ENCODE results near the gene PRKAG2.
A peak's percentile ranks its signal among the peaks of the same experiment; 100 is the strongest.
"Not testable (repeated sequence)": the region's sequence is repeated elsewhere in the genome, so short reads cannot be mapped to it uniquely, and the experiment has no call there.

PRKAG2 gene

DNA sequence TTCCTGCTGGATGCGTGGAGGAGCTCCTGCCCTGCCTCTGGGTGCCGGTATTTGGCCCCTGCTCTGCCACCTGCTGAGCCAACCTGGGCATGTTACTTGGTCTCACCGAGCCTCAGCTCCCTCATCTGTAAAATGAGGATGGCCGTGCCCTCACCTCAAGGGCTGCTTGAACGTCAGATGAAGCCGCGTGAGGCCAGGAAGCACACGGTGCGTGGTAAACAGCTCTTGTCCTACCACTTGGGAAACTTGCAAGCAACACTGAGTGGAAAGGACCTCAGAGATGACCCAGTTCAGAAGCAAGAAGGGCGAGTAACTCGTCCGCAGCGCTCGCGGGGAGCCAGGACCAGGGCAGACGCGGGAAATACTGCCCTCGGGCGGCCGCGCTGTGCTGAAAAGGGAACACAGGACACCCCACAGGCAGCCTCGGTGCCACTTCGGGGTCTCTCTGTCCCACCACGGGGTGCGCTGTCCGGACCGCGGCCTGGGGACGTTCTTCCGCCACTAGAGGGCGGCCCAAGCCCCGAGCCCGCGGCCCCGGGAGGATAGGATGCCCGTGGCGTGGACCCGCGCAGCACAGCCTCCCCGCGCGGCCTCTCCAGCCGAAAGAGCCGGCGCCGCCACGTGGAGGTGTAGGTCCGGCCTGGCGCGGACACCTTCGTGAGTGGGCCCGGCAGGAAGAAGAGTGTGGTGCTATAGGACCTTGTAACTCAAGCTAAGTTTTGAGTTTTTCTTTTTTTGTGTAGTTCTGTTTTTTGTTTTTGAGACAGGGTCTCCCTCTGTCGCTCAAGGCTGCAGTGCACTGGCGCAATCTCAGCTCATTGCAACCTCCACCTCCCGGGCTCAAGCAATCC, 94.1 kb downstream of the PRKAG2 start:
- 8 to 16% methylated on average over 50 of the region's 55 CpGs for WGBS, 2 experiments (ENCODE audit: insufficient coverage in 2 of 2)
- H3K36me3 ChIP-seq (ENCODE audit: control insufficient read depth, insufficient read depth, low read length): no peaks in the 10 kb centered on the region
- no peaks in the 10 kb centered on the region for H3K4me1 ChIP-seq (ENCODE audit: control insufficient read depth, insufficient read depth, low read length, poor library complexity, severe bottlenecking)
- peaks cover under 1% of the 10 kb centered on the region for H3K9me3 ChIP-seq (ENCODE audit: control insufficient read depth, low read length)
- no peak overlapping the region for H3K4me3 ChIP-seq (ENCODE audit: extremely low read depth, insufficient read depth, low read length, poor library complexity, severe bottlenecking)
- H3K27ac ChIP-seq (ENCODE audit: low read depth, low read length, severe bottlenecking): no peak overlapping the region

DNA sequence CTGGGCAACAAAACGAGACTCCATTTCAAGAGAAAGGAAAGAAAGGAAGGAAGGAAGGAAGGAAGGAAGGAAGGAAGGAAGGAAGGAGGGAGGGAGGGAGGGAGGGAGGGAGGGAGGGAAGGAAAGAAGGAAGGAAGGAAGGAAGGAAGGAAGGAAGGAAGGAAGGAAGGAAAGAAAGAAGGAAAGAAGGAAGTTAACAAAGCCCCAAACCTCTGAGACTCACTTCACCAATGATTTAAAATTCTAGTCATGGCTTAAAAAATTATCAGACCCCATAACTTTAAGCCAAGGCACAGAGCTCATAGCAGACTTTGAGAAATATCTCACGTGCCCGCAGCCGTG, 94.7 kb downstream of the PRKAG2 start:
- H3K4me1 ChIP-seq (ENCODE audit: control insufficient read depth, insufficient read depth, low read length, poor library complexity, severe bottlenecking); H3K4me3 ChIP-seq (ENCODE audit: extremely low read depth, insufficient read depth, low read length, poor library complexity, severe bottlenecking); H3K27ac ChIP-seq (ENCODE audit: low read depth, low read length, severe bottlenecking); H3K36me3 ChIP-seq (ENCODE audit: control insufficient read depth, insufficient read depth, low read length); H3K9me3 ChIP-seq (ENCODE audit: control insufficient read depth, low read length): not testable (repeated sequence)
- WGBS, 2 experiments (ENCODE audit: insufficient coverage in 2 of 2): 78 to 86% methylated on average over 3 of the region's 4 CpGs

- WGBS, 2 experiments (ENCODE audit: insufficient coverage in 2 of 2): 93% methylated on average over 20 to 21 of the region's 22 CpGs
- Histone ChIP-seq H3K27ac (ENCODE audit: low read depth, low read length, severe bottlenecking) (no peak overlapping the region), H3K36me3 (ENCODE audit: control insufficient read depth, insufficient read depth, low read length) (no peaks in the 10 kb centered on the region), H3K4me3 (ENCODE audit: extremely low read depth, insufficient read depth, low read length, poor library complexity, severe bottlenecking) (no peak overlapping the region), H3K4me1 (ENCODE audit: control insufficient read depth, insufficient read depth, low read length, poor library complexity, severe bottlenecking) (no peaks in the 10 kb centered on the region), H3K9me3 (ENCODE audit: control insufficient read depth, low read length) (peaks cover 3% of the 10 kb centered on the region)
Measured at GRCh38 chr7:151781161-151781845, 95.6 kb downstream of the PRKAG2 start.

DNA sequence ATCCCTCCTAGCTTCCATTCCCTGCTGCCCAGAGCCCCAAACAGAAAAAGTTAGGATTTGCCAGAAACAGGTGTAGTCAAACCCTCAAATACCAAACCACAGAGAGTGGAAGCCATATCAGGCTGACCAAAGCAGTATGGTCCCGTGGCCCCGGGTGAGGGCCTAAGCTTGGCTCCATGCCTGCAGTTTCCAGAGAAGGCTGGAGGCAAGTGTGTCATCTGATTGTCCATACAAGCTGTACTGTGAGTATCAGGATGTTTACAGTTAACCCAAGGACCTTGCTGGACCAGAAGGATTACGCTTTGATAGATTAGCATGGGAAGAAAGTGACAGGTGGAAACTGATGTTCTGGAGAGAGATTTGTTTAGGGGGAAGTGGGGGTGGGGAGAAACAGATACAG, 96.3 kb downstream of the PRKAG2 start:
- H3K36me3 ChIP-seq (ENCODE audit: control insufficient read depth, insufficient read depth, low read length): no peaks in the 10 kb centered on the region
- H3K27ac ChIP-seq (ENCODE audit: low read depth, low read length, severe bottlenecking): no peak overlapping the region
- 94 to 100% methylated on average over 1 to 3 of the region's 3 CpGs for WGBS, 2 experiments (ENCODE audit: insufficient coverage in 2 of 2)
- H3K4me3 ChIP-seq (ENCODE audit: extremely low read depth, insufficient read depth, low read length, poor library complexity, severe bottlenecking): no peak overlapping the region
- H3K4me1 ChIP-seq (ENCODE audit: control insufficient read depth, insufficient read depth, low read length, poor library complexity, severe bottlenecking): no peaks in the 10 kb centered on the region
- H3K9me3 ChIP-seq (ENCODE audit: control insufficient read depth, low read length): peaks cover 3% of the 10 kb centered on the region

DNA sequence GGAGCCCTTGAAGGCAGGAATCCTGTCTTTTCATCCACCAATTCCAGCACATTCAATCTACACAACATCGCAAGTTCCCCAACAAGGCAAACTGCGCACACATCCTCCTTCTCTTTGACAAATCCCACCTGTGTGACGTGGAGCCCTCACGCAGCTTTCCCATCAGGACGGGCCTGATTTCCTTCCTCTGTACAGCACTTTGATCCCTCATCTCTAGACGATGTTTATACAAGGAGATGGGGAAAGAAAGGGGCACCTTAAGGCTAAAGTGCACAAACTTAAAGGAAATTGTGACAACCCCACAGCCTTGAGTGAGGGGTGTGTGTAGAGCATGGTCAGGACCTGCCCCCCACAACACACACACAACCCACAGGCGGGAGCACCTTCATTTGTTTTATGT, 97.2 kb downstream of the PRKAG2 start:
- Histone ChIP-seq H3K36me3 (ENCODE audit: control insufficient read depth, insufficient read depth, low read length) (no peaks in the 10 kb centered on the region), H3K9me3 (ENCODE audit: control insufficient read depth, low read length) (peaks cover 3% of the 10 kb centered on the region), H3K4me1 (ENCODE audit: control insufficient read depth, insufficient read depth, low read length, poor library complexity, severe bottlenecking) (no peaks in the 10 kb centered on the region), H3K27ac (ENCODE audit: low read depth, low read length, severe bottlenecking) (no peak overlapping the region), H3K4me3 (ENCODE audit: extremely low read depth, insufficient read depth, low read length, poor library complexity, severe bottlenecking) (no peak overlapping the region)
- 90 to 100% methylated on average over 2 of the region's 7 CpGs for WGBS, 2 experiments (ENCODE audit: insufficient coverage in 2 of 2)

DNA sequence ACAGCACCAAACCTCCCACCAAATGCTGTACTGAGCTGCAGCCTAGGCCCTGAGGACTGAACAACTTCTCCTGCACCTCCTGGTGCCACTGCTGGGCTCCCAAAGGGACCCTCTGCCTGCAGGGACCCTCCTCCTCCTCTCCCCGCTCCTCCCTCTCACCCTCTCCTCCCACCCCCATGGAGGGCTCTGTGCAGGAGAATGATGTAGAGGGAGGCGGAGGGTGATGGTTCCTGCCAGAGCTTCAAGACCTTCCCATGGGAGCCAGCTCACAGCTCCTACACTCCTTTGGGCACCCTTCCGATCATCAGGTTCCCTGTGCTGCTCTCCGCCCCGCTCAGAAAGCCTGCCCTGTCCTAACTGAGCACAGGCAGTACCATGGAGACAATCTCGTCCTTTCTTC, 97.7 kb downstream of the PRKAG2 start:
- H3K9me3 ChIP-seq (ENCODE audit: control insufficient read depth, low read length): peaks cover 3% of the 10 kb centered on the region
- no peaks in the 10 kb centered on the region for H3K4me1 ChIP-seq (ENCODE audit: control insufficient read depth, insufficient read depth, low read length, poor library complexity, severe bottlenecking)
- H3K4me3 ChIP-seq (ENCODE audit: extremely low read depth, insufficient read depth, low read length, poor library complexity, severe bottlenecking): no peak overlapping the region
- 88 to 90% methylated on average over 4 of the region's 6 CpGs for whole genome bisulfite sequencing, 2 experiments (ENCODE audit: insufficient coverage in 2 of 2)
- no peaks in the 10 kb centered on the region for H3K36me3 ChIP-seq (ENCODE audit: control insufficient read depth, insufficient read depth, low read length)
- no peak overlapping the region for H3K27ac ChIP-seq (ENCODE audit: low read depth, low read length, severe bottlenecking)

DNA sequence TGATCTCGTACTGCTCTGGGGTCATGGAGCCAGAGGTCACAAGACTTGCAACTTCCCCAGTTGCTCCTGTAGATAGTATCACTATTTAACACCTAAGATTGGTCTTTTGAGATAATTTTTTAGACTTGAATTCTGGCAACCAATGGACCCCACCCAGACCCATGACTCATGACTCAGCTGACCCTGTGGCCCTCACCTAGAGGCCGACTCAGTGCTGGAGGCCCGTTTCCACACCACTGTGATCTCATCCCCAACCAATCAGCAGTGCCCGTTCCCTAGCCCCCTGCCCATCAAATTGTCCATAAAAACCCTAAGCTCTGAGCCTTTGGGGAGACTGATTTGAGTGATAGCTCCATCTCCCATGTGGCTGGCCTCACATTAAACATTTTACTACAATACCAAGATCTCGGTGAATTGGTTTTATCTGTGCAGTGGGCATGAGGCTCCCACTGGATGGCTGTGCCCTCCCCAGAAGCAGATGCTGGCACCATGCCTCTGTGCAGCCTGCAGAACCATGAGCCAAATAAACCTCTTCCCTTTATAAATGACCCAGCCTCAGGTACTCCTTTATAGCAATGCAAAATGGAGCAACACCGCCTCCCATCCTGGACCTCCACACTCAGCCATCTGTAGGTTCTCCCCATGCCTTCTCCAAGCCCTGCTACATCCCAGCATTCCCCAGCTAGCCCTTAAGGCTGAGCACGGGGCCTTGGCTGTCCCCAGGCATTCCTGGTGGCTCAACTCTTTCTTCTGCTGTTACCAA, 98.8 kb downstream of the PRKAG2 start:
- H3K36me3 ChIP-seq (ENCODE audit: control insufficient read depth, insufficient read depth, low read length): no peaks in the 10 kb centered on the region
- H3K27ac ChIP-seq (ENCODE audit: low read depth, low read length, severe bottlenecking): no peak overlapping the region
- peaks cover 3% of the 10 kb centered on the region for H3K9me3 ChIP-seq (ENCODE audit: control insufficient read depth, low read length)
- WGBS, 2 experiments (ENCODE audit: insufficient coverage in 2 of 2): 79 to 85% methylated on average over 4 to 6 of the region's 7 CpGs
- no peak overlapping the region for H3K4me3 ChIP-seq (ENCODE audit: extremely low read depth, insufficient read depth, low read length, poor library complexity, severe bottlenecking)
- no peaks in the 10 kb centered on the region for H3K4me1 ChIP-seq (ENCODE audit: control insufficient read depth, insufficient read depth, low read length, poor library complexity, severe bottlenecking)

DNA sequence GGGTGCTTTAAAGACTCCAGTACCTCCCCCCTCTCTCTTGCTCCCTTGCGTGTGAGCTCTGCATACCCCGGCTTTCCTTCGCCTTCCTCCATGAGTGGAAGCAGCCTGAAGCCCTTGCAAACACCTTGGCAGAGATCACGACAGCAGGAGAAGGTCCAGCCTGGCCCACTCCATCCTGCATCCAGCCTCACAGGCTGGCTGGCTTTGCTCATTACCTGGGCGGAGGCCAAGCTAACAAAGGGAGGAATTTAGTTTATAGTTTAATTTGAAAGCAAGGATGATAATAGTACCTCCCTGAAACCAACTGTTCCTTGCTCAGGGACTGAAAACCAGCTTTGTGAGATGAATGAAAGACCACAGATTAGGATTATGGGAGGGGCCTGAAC, 99.4 kb downstream of the PRKAG2 start:
- 96 to 100% methylated on average over 2 to 3 of the region's 5 CpGs for WGBS, 2 experiments (ENCODE audit: insufficient coverage in 2 of 2)
- H3K36me3 ChIP-seq (ENCODE audit: control insufficient read depth, insufficient read depth, low read length): no peaks in the 10 kb centered on the region
- peaks cover 3% of the 10 kb centered on the region for H3K9me3 ChIP-seq (ENCODE audit: control insufficient read depth, low read length)
- H3K27ac ChIP-seq (ENCODE audit: low read depth, low read length, severe bottlenecking): no peak overlapping the region
- H3K4me1 ChIP-seq (ENCODE audit: control insufficient read depth, insufficient read depth, low read length, poor library complexity, severe bottlenecking): no peaks in the 10 kb centered on the region
- H3K4me3 ChIP-seq (ENCODE audit: extremely low read depth, insufficient read depth, low read length, poor library complexity, severe bottlenecking): no peak overlapping the region

- Histone ChIP-seq H3K4me3 (ENCODE audit: extremely low read depth, insufficient read depth, low read length, poor library complexity, severe bottlenecking) (no peak overlapping the region), H3K36me3 (ENCODE audit: control insufficient read depth, insufficient read depth, low read length) (no peaks in the 10 kb centered on the region), H3K27ac (ENCODE audit: low read depth, low read length, severe bottlenecking) (no peak overlapping the region), H3K9me3 (ENCODE audit: control insufficient read depth, low read length) (peaks cover 3% of the 10 kb centered on the region), H3K4me1 (ENCODE audit: control insufficient read depth, insufficient read depth, low read length, poor library complexity, severe bottlenecking) (no peaks in the 10 kb centered on the region)
- WGBS, 2 experiments (ENCODE audit: insufficient coverage in 2 of 2): 79 to 95% methylated on average over 5 to 10 of the region's 12 CpGs
Measured at GRCh38 chr7:151776876-151777494, 99.9 kb downstream of the PRKAG2 start.

DNA sequence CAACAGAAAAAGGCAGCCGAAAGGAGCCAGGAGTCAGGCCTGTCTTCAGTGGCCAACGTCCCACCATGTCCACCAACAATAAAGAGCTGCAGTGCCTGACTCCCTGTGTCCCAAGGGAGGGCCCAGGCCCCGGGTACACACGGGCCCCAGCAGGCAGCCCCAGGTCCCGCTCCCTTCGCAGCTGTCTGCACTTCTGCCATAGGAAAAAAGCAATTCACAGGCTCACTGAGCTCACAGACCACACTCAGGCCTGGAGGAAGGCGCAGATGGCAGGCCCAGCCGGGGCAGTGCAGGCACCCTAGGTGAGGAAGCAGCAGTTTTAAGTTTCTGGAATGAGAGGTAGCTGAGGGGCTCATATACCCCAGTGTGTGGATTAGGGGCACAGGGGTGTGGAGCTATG, 100.5 kb downstream of the PRKAG2 start:
- Histone ChIP-seq H3K4me3 (ENCODE audit: extremely low read depth, insufficient read depth, low read length, poor library complexity, severe bottlenecking) (no peak overlapping the region), H3K27ac (ENCODE audit: low read depth, low read length, severe bottlenecking) (peak overlapping the region; percentile 5), H3K9me3 (ENCODE audit: control insufficient read depth, low read length) (peaks cover 3% of the 10 kb centered on the region), H3K4me1 (ENCODE audit: control insufficient read depth, insufficient read depth, low read length, poor library complexity, severe bottlenecking) (no peaks in the 10 kb centered on the region), H3K36me3 (ENCODE audit: control insufficient read depth, insufficient read depth, low read length) (no peaks in the 10 kb centered on the region)
- 82 to 96% methylated on average over 4 of the region's 8 CpGs for WGBS, 2 experiments (ENCODE audit: insufficient coverage in 2 of 2)
